HEK293T (cell line): ENCODE results near the gene ANKRD44.

Experiments used
- ARNT ChIP-seq: fragments of 450-650 bp; IDR thresholded peaks from 2 replicates; pipeline ENCODE4 v1.6.1; 2017; ENCODE audit warnings: mild to moderate bottlenecking
- BHLHE40 ChIP-seq: fragments of 450-650 bp; IDR thresholded peaks from 2 replicates; pipeline ENCODE4 v1.6.1; 2016; ENCODE audit warnings: mild to moderate bottlenecking, moderate library complexity, borderline replicate concordance
- ELF4 ChIP-seq: fragments of 450-650 bp; IDR thresholded peaks from 2 replicates; pipeline ENCODE4 v1.6.1; 2017; ENCODE audit warnings: antibody characterized with exemption
- LEF1 ChIP-seq: fragments of 450-650 bp; IDR thresholded peaks from 2 replicates; pipeline ENCODE4 v1.6.1; 2017; ENCODE audit warnings: mild to moderate bottlenecking, borderline replicate concordance
- NFRKB ChIP-seq: fragments of 450-650 bp; IDR thresholded peaks from 2 replicates; pipeline ENCODE4 v1.6.1; 2016; ENCODE audit warnings: mild to moderate bottlenecking, moderate library complexity
- SP1 ChIP-seq: fragments of 450-650 bp; IDR thresholded peaks from 2 replicates; pipeline ENCODE4 v1.6.1; 2017
- TARDBP ChIP-seq: fragments of 450-650 bp; IDR thresholded peaks from 2 replicates; pipeline ENCODE4 v1.6.1; 2016
- ZNF384 ChIP-seq: fragments of 450-650 bp; IDR thresholded peaks from 2 replicates; pipeline ENCODE4 v1.6.1; 2016

DNA sequence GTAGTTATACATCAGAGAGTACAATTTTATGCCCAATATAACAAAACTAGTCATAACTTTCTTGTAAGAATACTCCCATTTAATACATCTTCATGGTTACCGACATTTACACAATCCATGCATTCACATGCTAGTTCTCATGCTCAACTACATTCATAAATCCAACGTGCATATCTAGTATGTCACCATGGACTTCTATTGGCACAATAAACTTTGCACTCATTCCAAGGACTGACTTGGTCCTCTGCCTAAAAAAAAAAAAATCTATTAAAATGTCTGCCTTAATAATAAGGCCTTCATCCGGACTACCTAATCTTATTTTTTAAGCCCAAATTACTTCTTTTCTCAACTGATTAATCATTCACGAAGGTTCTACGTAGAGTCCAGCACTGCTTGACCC lies 276.3 kb downstream of the ANKRD44 start:
- TF ChIP-seq SP1 = no peak
- TF ChIP-seq LEF1 = no peak
- no peak for TF ChIP-seq ARNT
- no peak for TF ChIP-seq BHLHE40
- no peak for TF ChIP-seq TARDBP
- TF ChIP-seq ELF4 = no peak
- no peak for TF ChIP-seq ZNF384
- TF ChIP-seq NFRKB = no peak
